IgD-negative memory B cell (primary cell): ENCODE measurements around the gene SLC39A11. TPM values are rescaled to one million over a fixed set of nuclear protein-coding genes. Genes with fewer than 3 reads are reported as not detected.
"Not testable (repeated sequence)": the region's sequence is repeated elsewhere in the genome, so short reads cannot be mapped to it uniquely, and the experiment has no call there.

Source experiments
- H3K27ac Mint-ChIP-seq, 3 donors: one replicate each; pipeline ENCODE4 v1.8.0; 2020 to 2022; ENCODE audit warnings: mild to moderate bottlenecking in 3 of 3, mixed read lengths in 3 of 3, moderate library complexity in 1 of 3
- H3K27me3 Mint-ChIP-seq: one replicate; pipeline ENCODE4 v1.8.0; 2021; ENCODE audit warnings: mixed read lengths
- H3K36me3 Mint-ChIP-seq: one replicate; pipeline ENCODE4 v1.8.0; 2020; ENCODE audit warnings: mild to moderate bottlenecking, mixed read lengths
- H3K4me1 Mint-ChIP-seq, 3 donors: one replicate each; pipeline ENCODE4 v1.8.0; 2020 to 2022; ENCODE audit warnings: mixed read lengths in 3 of 3, mild to moderate bottlenecking in 1 of 3
- H3K4me3 Mint-ChIP-seq, 4 donors: one replicate each; pipeline ENCODE4 v1.8.0; 2020 to 2022; ENCODE audit warnings: mild to moderate bottlenecking in 4 of 4, mixed read lengths in 4 of 4, moderate library complexity in 3 of 4
- H3K9me3 Mint-ChIP-seq, 3 donors: one replicate each; pipeline ENCODE4 v1.8.0; 2020 to 2021; ENCODE audit warnings: mixed read lengths in 3 of 3, mild to moderate bottlenecking in 1 of 3
- polyA plus RNA-seq: library from polyadenylated mRNA; unstranded; fragments of 300-500 nt; fragmentation: Illumina TruSeq; gene quantifications from one replicate; pipeline ENCODE4 v1.2.3, GENCODE V29; 2021

Gene SLC39A11
- polyA plus RNA-seq, 1 donor from 2014 or later: 13.7 TPM

- Mint-ChIP-seq H3K4me3 (no peak overlapping the region), H3K9me3 (peaks cover 0 to 1% (median 0%) of the 10 kb centered on the region in 3 donors), H3K4me1 (peaks cover 5 to 6% (median 6%) of the 10 kb centered on the region in 3 donors), H3K36me3 (no peaks in the 10 kb centered on the region), H3K27me3 (peaks cover 3% of the 10 kb centered on the region), H3K27ac (no peak overlapping the region)
These were observed 6.4 kb upstream of the SLC39A11 start for GRCh38 chr17:73098919-73099318.

- peak overlapping the region in 1 of 3 donors; percentile 65 for H3K27ac Mint-ChIP-seq
- not testable (repeated sequence) for H3K9me3 Mint-ChIP-seq, H3K4me3 Mint-ChIP-seq, H3K4me1 Mint-ChIP-seq, H3K27me3 Mint-ChIP-seq, H3K36me3 Mint-ChIP-seq
These were observed 5.7 kb upstream of the SLC39A11 start for GRCh38 chr17:73097973-73098765.

- Mint-ChIP-seq H3K4me3 (no peak overlapping the region), H3K27ac (no peak overlapping the region)
These were observed 4.4 kb upstream of the SLC39A11 start for GRCh38 chr17:73096866-73097265.

GRCh38 chr17:73096211-73096610, 3.7 kb upstream of the SLC39A11 start:
- Mint-ChIP-seq H3K4me3 (peak overlapping the region in 2 of 4 donors; percentile 27 to 40), H3K27ac (peak overlapping the region in 1 of 3 donors; percentile 63), H3K9me3 (peaks cover 0 to 1% (median 0%) of the 10 kb centered on the region in 3 donors), H3K36me3 (no peaks in the 10 kb centered on the region), H3K4me1 (peaks cover 10 to 19% (median 18%) of the 10 kb centered on the region in 3 donors), H3K27me3 (peaks cover 3% of the 10 kb centered on the region)

More at GRCh38 chr17:73096866-73097265, 4.4 kb upstream of the SLC39A11 start:
- Mint-ChIP-seq H3K27me3 (peaks cover 3% of the 10 kb centered on the region), H3K4me1 (peaks cover 10 to 14% (median 13%) of the 10 kb centered on the region in 3 donors), H3K9me3 (peaks cover 0 to 1% (median 0%) of the 10 kb centered on the region in 3 donors), H3K36me3 (no peaks in the 10 kb centered on the region)

- Mint-ChIP-seq H3K27ac (no peak overlapping the region), H3K4me3 (peak overlapping the region; percentile 10 to 100 (median 98)), H3K27me3 (peaks cover 3% of the 10 kb centered on the region), H3K36me3 (peaks cover 3% of the 10 kb centered on the region), H3K4me1 (peaks cover 19 to 27% (median 25%) of the 10 kb centered on the region in 3 donors), H3K9me3 (no peaks in the 10 kb centered on the region)
These were observed 798 bp upstream of the SLC39A11 start for GRCh38 chr17:73093286-73093685.

- peak overlapping the region; percentile 85 to 100 (median 98) for H3K4me3 Mint-ChIP-seq
- no peaks in the 10 kb centered on the region for H3K9me3 Mint-ChIP-seq
- H3K36me3 Mint-ChIP-seq: peaks cover 8% of the 10 kb centered on the region
- H3K27ac Mint-ChIP-seq: peak overlapping the region in 2 of 3 donors; percentile 89 to 90
- peaks cover 3% of the 10 kb centered on the region for H3K27me3 Mint-ChIP-seq
- H3K4me1 Mint-ChIP-seq: peaks cover 19 to 27% (median 25%) of the 10 kb centered on the region in 3 donors
These were observed 542 bp downstream of the SLC39A11 start for GRCh38 chr17:73091770-73092522.

GRCh38 chr17:73091410-73091769, 1.1 kb downstream of the SLC39A11 start:
- Mint-ChIP-seq H3K9me3 (no peaks in the 10 kb centered on the region), H3K36me3 (peaks cover 8% of the 10 kb centered on the region), H3K27ac (no peak overlapping the region), H3K27me3 (peaks cover 3% of the 10 kb centered on the region), H3K4me1 (peaks cover 19 to 27% (median 25%) of the 10 kb centered on the region in 3 donors), H3K4me3 (peak overlapping the region; percentile 85 to 100 (median 98))

GRCh38 chr17:73090396-73091202, 1.9 kb downstream of the SLC39A11 start:
- peaks cover 19 to 28% (median 23%) of the 10 kb centered on the region in 3 donors for H3K4me1 Mint-ChIP-seq
- no peak overlapping the region for H3K27ac Mint-ChIP-seq
- peaks cover 3% of the 10 kb centered on the region for H3K27me3 Mint-ChIP-seq
- H3K9me3 Mint-ChIP-seq: no peaks in the 10 kb centered on the region
- peaks cover 10% of the 10 kb centered on the region for H3K36me3 Mint-ChIP-seq
- H3K4me3 Mint-ChIP-seq: peak overlapping the region in 2 of 4 donors; percentile 24 to 46

- peak overlapping the region in 1 of 3 donors; percentile 12 for H3K27ac Mint-ChIP-seq
These were observed 2.9 kb downstream of the SLC39A11 start for GRCh38 chr17:73089322-73090317.

GRCh38 chr17:73088561-73088960, 3.9 kb downstream of the SLC39A11 start:
- peaks cover 13% of the 10 kb centered on the region for H3K36me3 Mint-ChIP-seq
- no peak overlapping the region for H3K4me3 Mint-ChIP-seq
- H3K9me3 Mint-ChIP-seq: peaks cover 0 to 3% (median 0%) of the 10 kb centered on the region in 3 donors
- peaks cover 16 to 21% (median 20%) of the 10 kb centered on the region in 3 donors for H3K4me1 Mint-ChIP-seq
- H3K27ac Mint-ChIP-seq: no peak overlapping the region
- no peaks in the 10 kb centered on the region for H3K27me3 Mint-ChIP-seq

More at GRCh38 chr17:73089322-73090317, 2.9 kb downstream of the SLC39A11 start:
- Mint-ChIP-seq H3K4me3 (peak overlapping the region in 3 of 4 donors; percentile 19 to 51 (median 24)), H3K4me1 (peaks cover 17 to 28% (median 20%) of the 10 kb centered on the region in 3 donors), H3K9me3 (no peaks in the 10 kb centered on the region), H3K27me3 (no peaks in the 10 kb centered on the region), H3K36me3 (peaks cover 10% of the 10 kb centered on the region)

- no peak overlapping the region for H3K4me3 Mint-ChIP-seq
- peaks cover 2 to 6% (median 3%) of the 10 kb centered on the region in 3 donors for H3K4me1 Mint-ChIP-seq
- no peak overlapping the region for H3K27ac Mint-ChIP-seq
- peaks cover 0 to 7% (median 2%) of the 10 kb centered on the region in 3 donors for H3K9me3 Mint-ChIP-seq
- H3K27me3 Mint-ChIP-seq: no peaks in the 10 kb centered on the region
- H3K36me3 Mint-ChIP-seq: peaks cover 33% of the 10 kb centered on the region
These were observed 9.1 kb downstream of the SLC39A11 start for GRCh38 chr17:73083432-73083831.

- no peak overlapping the region for H3K27ac Mint-ChIP-seq
- no peaks in the 10 kb centered on the region for H3K27me3 Mint-ChIP-seq
- no peak overlapping the region for H3K4me3 Mint-ChIP-seq
- H3K9me3 Mint-ChIP-seq: no peaks in the 10 kb centered on the region
- peaks cover 0 to 2% (median 0%) of the 10 kb centered on the region in 3 donors for H3K4me1 Mint-ChIP-seq
- H3K36me3 Mint-ChIP-seq: peaks cover 19% of the 10 kb centered on the region
These were observed 17.9 kb downstream of the SLC39A11 start for GRCh38 chr17:73074566-73074965.

GRCh38 chr17:73072219-73072962, 20.1 kb downstream of the SLC39A11 start:
- peak overlapping the region in 1 of 3 donors; percentile 65 for H3K27ac Mint-ChIP-seq
- no peaks in the 10 kb centered on the region for H3K27me3 Mint-ChIP-seq
- no peaks in the 10 kb centered on the region for H3K4me1 Mint-ChIP-seq
- H3K4me3 Mint-ChIP-seq: no peak overlapping the region
- peaks cover 17% of the 10 kb centered on the region for H3K36me3 Mint-ChIP-seq
- no peaks in the 10 kb centered on the region for H3K9me3 Mint-ChIP-seq
